Measurements from ENCODE around the gene FAM3A.

DNA sequence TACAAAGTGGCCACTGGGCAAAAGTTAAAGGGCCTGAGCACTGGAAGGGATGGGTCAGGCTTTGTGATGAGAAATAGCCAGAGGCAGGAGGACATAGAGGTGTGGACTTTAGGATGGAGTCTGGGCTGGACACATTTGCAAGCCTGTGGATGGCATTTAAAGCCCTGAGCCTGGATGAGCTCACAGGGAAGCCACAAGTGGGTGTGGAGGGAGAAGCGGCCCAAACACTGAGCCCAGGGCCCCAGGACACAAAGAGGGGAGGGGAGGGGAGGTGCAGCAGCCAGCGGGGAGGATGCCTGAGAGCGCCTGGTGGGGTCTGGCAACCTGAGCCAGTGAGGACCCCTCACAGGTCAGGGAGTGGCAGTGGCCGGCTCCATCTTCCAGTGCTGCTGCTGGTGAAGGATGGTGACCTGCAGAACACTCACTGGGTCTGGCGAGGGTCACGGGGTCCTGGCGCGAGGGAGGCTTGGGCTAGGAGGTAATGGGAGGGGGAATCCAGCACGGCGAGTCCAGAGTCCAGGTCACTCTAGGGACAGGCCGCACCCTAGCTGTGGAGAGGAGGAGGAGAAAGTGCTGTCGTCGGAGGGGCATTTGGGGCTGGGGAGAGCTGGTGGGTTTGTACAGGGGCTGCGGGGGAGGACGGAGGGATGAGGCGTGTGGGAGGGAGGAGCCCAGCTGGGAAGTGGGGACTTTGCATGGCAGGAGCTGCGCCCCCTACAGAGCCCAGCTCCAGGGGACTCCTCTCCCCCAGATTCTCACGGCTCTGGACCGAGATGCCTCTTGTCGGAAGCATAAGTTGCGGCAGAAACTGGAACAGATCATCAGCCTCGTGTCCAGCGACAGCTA, 44.0 kb downstream of the FAM3A start:
- TF ChIP-seq, protein P1, sequence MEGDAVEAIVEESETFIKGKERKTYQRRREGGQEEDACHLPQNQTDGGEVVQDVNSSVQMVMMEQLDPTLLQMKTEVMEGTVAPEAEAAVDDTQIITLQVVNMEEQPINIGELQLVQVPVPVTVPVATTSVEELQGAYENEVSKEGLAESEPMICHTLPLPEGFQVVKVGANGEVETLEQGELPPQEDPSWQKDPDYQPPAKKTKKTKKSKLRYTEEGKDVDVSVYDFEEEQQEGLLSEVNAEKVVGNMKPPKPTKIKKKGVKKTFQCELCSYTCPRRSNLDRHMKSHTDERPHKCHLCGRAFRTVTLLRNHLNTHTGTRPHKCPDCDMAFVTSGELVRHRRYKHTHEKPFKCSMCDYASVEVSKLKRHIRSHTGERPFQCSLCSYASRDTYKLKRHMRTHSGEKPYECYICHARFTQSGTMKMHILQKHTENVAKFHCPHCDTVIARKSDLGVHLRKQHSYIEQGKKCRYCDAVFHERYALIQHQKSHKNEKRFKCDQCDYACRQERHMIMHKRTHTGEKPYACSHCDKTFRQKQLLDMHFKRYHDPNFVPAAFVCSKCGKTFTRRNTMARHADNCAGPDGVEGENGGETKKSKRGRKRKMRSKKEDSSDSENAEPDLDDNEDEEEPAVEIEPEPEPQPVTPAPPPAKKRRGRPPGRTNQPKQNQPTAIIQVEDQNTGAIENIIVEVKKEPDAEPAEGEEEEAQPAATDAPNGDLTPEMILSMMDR (IDR thresholded peaks at IDR 0.05): no peak
- no peak for TF ChIP-seq POLR2A (IDR thresholded peaks at IDR 0.05)

All from tibial nerve (tissue), 3 donors.